ENCODE results near the gene SORCS3.

SORCS3 gene

DNA sequence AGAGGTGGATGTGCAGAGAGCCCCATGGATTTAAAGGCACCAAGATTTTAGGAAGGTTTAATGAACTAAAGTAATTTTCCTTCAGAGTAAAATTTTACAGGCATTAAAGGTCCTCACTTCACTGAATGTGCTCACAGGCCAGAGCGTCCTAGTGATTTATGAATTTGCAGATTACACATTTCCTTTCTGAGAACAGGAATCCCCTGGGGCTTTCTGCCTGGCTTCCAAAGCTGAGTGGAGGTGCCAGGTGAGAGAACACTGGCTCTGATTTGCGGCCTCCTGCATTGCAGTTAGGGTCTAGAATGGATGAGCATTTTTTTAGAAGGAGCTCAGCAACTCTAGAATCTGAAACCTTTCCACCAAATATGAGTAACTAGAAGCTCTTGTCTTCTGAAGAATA is 194.3 kb downstream of the SORCS3 start:
- H4K20me1 ChIP-seq (ENCODE audit: control insufficient read depth, insufficient read depth, low read depth, low read length), result no peaks in the 10 kb centered on the region
- no peaks in the 10 kb centered on the region for H3K9me3 ChIP-seq (ENCODE audit: control insufficient read depth, insufficient read depth, low read length)
- H3K4me3 ChIP-seq (ENCODE audit: low read length), result no peak overlapping the region
- H3K36me3 ChIP-seq (ENCODE audit: control insufficient read depth, low read length), result no peaks in the 10 kb centered on the region
- H3K9me2 ChIP-seq (replicated peaks; ENCODE audit: control insufficient read depth, low read length), result no peaks in the 10 kb centered on the region
- H3K27ac ChIP-seq (ENCODE audit: low read depth, low read length), result no peak overlapping the region
- H3K4me2 ChIP-seq (ENCODE audit: low read length), result no peak overlapping the region
- H3K4me1 ChIP-seq (ENCODE audit: control insufficient read depth, low read length), result no peaks in the 10 kb centered on the region
- H3F3A ChIP-seq (ENCODE audit: control insufficient read depth, insufficient read depth), result no peaks in the 10 kb centered on the region
- no peaks in the 10 kb centered on the region for H3K27me3 ChIP-seq (ENCODE audit: control insufficient read depth, low read length)
- TF ChIP-seq, protein P1, sequence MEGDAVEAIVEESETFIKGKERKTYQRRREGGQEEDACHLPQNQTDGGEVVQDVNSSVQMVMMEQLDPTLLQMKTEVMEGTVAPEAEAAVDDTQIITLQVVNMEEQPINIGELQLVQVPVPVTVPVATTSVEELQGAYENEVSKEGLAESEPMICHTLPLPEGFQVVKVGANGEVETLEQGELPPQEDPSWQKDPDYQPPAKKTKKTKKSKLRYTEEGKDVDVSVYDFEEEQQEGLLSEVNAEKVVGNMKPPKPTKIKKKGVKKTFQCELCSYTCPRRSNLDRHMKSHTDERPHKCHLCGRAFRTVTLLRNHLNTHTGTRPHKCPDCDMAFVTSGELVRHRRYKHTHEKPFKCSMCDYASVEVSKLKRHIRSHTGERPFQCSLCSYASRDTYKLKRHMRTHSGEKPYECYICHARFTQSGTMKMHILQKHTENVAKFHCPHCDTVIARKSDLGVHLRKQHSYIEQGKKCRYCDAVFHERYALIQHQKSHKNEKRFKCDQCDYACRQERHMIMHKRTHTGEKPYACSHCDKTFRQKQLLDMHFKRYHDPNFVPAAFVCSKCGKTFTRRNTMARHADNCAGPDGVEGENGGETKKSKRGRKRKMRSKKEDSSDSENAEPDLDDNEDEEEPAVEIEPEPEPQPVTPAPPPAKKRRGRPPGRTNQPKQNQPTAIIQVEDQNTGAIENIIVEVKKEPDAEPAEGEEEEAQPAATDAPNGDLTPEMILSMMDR (IDR thresholded peaks at IDR 0.05; ENCODE audit: low read depth, low read length, poor library complexity, severe bottlenecking), result no peak
- no peak for TF ChIP-seq EZH2phosphoT487 (IDR thresholded peaks at IDR 0.05; ENCODE audit: borderline replicate concordance, low read length)
- no peaks in the 10 kb centered on the region for H3K79me2 ChIP-seq (ENCODE audit: control insufficient read depth, low read length)

DNA sequence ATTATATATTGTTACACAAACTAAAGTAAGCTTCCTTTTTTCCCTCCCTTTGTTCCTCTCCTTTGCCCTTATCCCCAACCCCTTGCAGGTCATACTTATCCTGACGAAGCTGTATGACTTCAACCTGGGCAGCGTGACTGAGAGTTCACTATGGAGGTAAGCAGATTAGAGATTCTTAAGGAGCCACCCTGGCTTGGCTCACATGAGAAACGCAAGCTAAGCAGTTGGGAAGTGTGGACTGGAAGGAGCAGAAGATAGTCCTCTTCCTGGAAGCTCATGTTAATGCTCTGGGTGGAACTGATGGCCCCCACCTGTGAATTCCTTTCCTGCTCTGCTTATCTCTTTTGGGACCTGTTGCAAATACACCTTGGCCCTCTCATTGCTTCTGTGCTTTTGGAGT is 201.6 kb downstream of the SORCS3 start:
- Histone ChIP-seq H3K4me2 (ENCODE audit: low read length) (no peak overlapping the region), H3K9me2 (replicated peaks; ENCODE audit: control insufficient read depth, low read length) (no peaks in the 10 kb centered on the region), H3K4me1 (ENCODE audit: control insufficient read depth, low read length) (no peaks in the 10 kb centered on the region), H3K4me3 (ENCODE audit: low read length) (no peak overlapping the region), H3K36me3 (ENCODE audit: control insufficient read depth, low read length) (no peaks in the 10 kb centered on the region), H3K9me3 (ENCODE audit: control insufficient read depth, insufficient read depth, low read length) (no peaks in the 10 kb centered on the region), H3K27me3 (ENCODE audit: control insufficient read depth, low read length) (no peaks in the 10 kb centered on the region), H3K27ac (ENCODE audit: low read depth, low read length) (no peak overlapping the region), H4K20me1 (ENCODE audit: control insufficient read depth, insufficient read depth, low read depth, low read length) (no peaks in the 10 kb centered on the region), H3K79me2 (ENCODE audit: control insufficient read depth, low read length) (no peaks in the 10 kb centered on the region), H3F3A (ENCODE audit: control insufficient read depth, insufficient read depth) (no peaks in the 10 kb centered on the region)
- TF ChIP-seq, protein P1 (IDR thresholded peaks at IDR 0.05; ENCODE audit: low read depth, low read length, poor library complexity, severe bottlenecking), result no peak
- TF ChIP-seq EZH2phosphoT487 (IDR thresholded peaks at IDR 0.05; ENCODE audit: borderline replicate concordance, low read length), result no peak

DNA sequence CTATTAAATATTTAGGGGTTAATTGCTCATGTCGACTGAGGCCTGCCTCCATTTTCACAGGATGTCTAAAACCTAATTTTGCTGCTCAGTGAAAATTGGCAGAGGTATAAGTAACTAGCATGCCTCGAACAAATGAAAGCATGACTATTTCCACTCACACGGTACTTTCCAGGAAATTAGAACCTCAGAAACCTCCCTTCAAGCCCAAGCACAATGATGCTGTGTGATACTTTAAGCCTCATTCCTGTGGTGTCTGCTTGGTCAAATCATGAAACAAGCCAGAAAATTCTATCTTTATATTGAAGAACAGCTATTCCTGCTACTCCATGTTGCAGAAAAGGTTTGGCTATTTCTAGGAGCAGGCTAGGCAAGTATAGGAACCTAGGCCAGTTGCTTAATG is 203.0 kb downstream of the SORCS3 start:
- Histone ChIP-seq H3K36me3 (ENCODE audit: control insufficient read depth, low read length) (no peaks in the 10 kb centered on the region), H3K79me2 (ENCODE audit: control insufficient read depth, low read length) (no peaks in the 10 kb centered on the region), H3K4me1 (ENCODE audit: control insufficient read depth, low read length) (no peaks in the 10 kb centered on the region), H3K4me3 (ENCODE audit: low read length) (no peak overlapping the region), H3K9me3 (ENCODE audit: control insufficient read depth, insufficient read depth, low read length) (no peaks in the 10 kb centered on the region), H3K27ac (ENCODE audit: low read depth, low read length) (no peak overlapping the region), H3F3A (ENCODE audit: control insufficient read depth, insufficient read depth) (no peaks in the 10 kb centered on the region), H3K27me3 (ENCODE audit: control insufficient read depth, low read length) (no peaks in the 10 kb centered on the region), H4K20me1 (ENCODE audit: control insufficient read depth, insufficient read depth, low read depth, low read length) (no peaks in the 10 kb centered on the region), H3K4me2 (ENCODE audit: low read length) (no peak overlapping the region), H3K9me2 (replicated peaks; ENCODE audit: control insufficient read depth, low read length) (no peaks in the 10 kb centered on the region)
- TF ChIP-seq, protein P1 (IDR thresholded peaks at IDR 0.05; ENCODE audit: low read depth, low read length, poor library complexity, severe bottlenecking), result no peak
- TF ChIP-seq EZH2phosphoT487 (IDR thresholded peaks at IDR 0.05; ENCODE audit: borderline replicate concordance, low read length), result no peak

DNA sequence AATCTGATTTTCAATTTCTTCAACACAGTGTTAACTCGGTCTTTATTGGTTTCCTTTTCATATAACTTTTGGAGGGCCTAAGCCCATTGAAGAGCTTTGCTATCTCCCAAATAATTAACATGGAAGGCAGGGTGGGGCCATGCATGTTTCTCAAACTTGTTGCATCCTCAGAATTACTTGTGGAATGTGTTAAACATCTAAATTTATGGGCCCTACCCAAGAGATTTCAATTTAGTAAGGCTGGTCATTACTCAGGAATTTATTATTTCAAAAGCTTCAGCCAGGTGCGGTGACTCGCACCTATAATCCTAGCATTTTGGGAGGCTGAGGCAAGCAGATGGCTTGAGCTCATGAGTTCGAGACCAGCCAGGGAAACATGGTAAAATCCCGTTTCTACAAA is 208.9 kb downstream of the SORCS3 start:
- Histone ChIP-seq H3K9me2 (replicated peaks; ENCODE audit: control insufficient read depth, low read length) (no peaks in the 10 kb centered on the region), H3K27me3 (ENCODE audit: control insufficient read depth, low read length) (no peaks in the 10 kb centered on the region), H4K20me1 (ENCODE audit: control insufficient read depth, insufficient read depth, low read depth, low read length) (no peaks in the 10 kb centered on the region), H3K9me3 (ENCODE audit: control insufficient read depth, insufficient read depth, low read length) (no peaks in the 10 kb centered on the region), H3K4me1 (ENCODE audit: control insufficient read depth, low read length) (no peaks in the 10 kb centered on the region), H3K4me2 (ENCODE audit: low read length) (no peak overlapping the region), H3K79me2 (ENCODE audit: control insufficient read depth, low read length) (no peaks in the 10 kb centered on the region), H3K27ac (ENCODE audit: low read depth, low read length) (no peak overlapping the region), H3F3A (ENCODE audit: control insufficient read depth, insufficient read depth) (no peaks in the 10 kb centered on the region), H3K4me3 (ENCODE audit: low read length) (no peak overlapping the region), H3K36me3 (ENCODE audit: control insufficient read depth, low read length) (no peaks in the 10 kb centered on the region)
- no peak for TF ChIP-seq EZH2phosphoT487 (IDR thresholded peaks at IDR 0.05; ENCODE audit: borderline replicate concordance, low read length)
- TF ChIP-seq, protein P1 (IDR thresholded peaks at IDR 0.05; ENCODE audit: low read depth, low read length, poor library complexity, severe bottlenecking), result no peak
